Activated T-cell treated with anti-CD3 and anti-CD28 coated beads, Interleukin-2, amount 50 U/mL, for 4 hours (primary cell): ENCODE results near the gene CIB2. TPM values are rescaled to one million over a fixed set of nuclear protein-coding genes. Genes with fewer than 3 reads are reported as not detected.
A peak's percentile ranks its signal among the peaks of the same experiment; 100 is the strongest.
"Not testable (repeated sequence)": the region's sequence is repeated elsewhere in the genome, so short reads cannot be mapped to it uniquely, and the experiment has no call there.

Source experiments
- ATAC-seq, 2 donors: fragments of 200-7000 bp; cut with Tn5 transposase; one replicate each; pipeline ENCODE4 v1.10.0; 2021
- DNase-seq: peaks from one replicate; pipeline ENCODE4 v3.0.0-alpha.2; 2020
- H3K27me3 Mint-ChIP-seq: one replicate; pipeline ENCODE4 v1.8.0; 2021; ENCODE audit warnings: low read depth, mixed read lengths
- H3K36me3 Mint-ChIP-seq: one replicate; pipeline ENCODE4 v1.8.0; 2022; ENCODE audit warnings: mixed read lengths; ENCODE audit not compliant: insufficient read depth
- H3K4me1 Mint-ChIP-seq: one replicate; pipeline ENCODE4 v1.8.0; 2021; ENCODE audit warnings: low read depth, mixed read lengths
- H3K4me3 Mint-ChIP-seq: one replicate; pipeline ENCODE4 v1.8.0; 2021; ENCODE audit warnings: mild to moderate bottlenecking, moderate library complexity, mixed read lengths
- H3K9me3 Mint-ChIP-seq: one replicate; pipeline ENCODE4 v1.8.0; 2021; ENCODE audit warnings: mixed read lengths
- total RNA-seq, 3 donors: library from RNA; stranded (reverse); gene quantifications; one replicate each; pipeline ENCODE4 v1.2.1, GENCODE V29; 2021

CIB2 gene
- total RNA-seq, 3 donors from 2014 or later = 1.3 to 2.0 (median 1.3) TPM

GRCh38 chr15:78157203-78157602 is 26.0 kb upstream of the CIB2 start:
- no peak overlapping the region for H3K4me3 Mint-ChIP-seq
- H3K27me3 Mint-ChIP-seq = no peaks in the 10 kb centered on the region
- ATAC-seq (no peak), DNase-seq (no peak)
- H3K9me3 Mint-ChIP-seq = no peaks in the 10 kb centered on the region
- peaks cover 29% of the 10 kb centered on the region for H3K36me3 Mint-ChIP-seq
- peaks cover 17% of the 10 kb centered on the region for H3K4me1 Mint-ChIP-seq

- Mint-ChIP-seq H3K4me1 (peaks cover 15% of the 10 kb centered on the region), H3K9me3 (no peaks in the 10 kb centered on the region), H3K36me3 (peaks cover 24% of the 10 kb centered on the region), H3K4me3 (no peak overlapping the region), H3K27me3 (no peaks in the 10 kb centered on the region)
- no peak for ATAC-seq
- no peak for DNase-seq
Observed at GRCh38 chr15:78156653-78157052, 25.4 kb upstream of the CIB2 start.

GRCh38 chr15:78155355-78155939 is 24.2 kb upstream of the CIB2 start:
- Mint-ChIP-seq H3K4me3 (no peak overlapping the region), H3K36me3 (peaks cover 19% of the 10 kb centered on the region), H3K4me1 (peaks cover 21% of the 10 kb centered on the region)

GRCh38 chr15:78154955-78155354 is 23.7 kb upstream of the CIB2 start:
- no peak for DNase-seq
- Mint-ChIP-seq H3K27me3 (no peaks in the 10 kb centered on the region), H3K9me3 (no peaks in the 10 kb centered on the region), H3K4me3 (no peak overlapping the region), H3K36me3 (peaks cover 18% of the 10 kb centered on the region), H3K4me1 (peaks cover 25% of the 10 kb centered on the region)
- no peak for ATAC-seq

More at GRCh38 chr15:78155355-78155939, 24.2 kb upstream of the CIB2 start:
- Mint-ChIP-seq H3K27me3 (no peaks in the 10 kb centered on the region), H3K9me3 (no peaks in the 10 kb centered on the region)
- DNase-seq (no peak), ATAC-seq (no peak)

GRCh38 chr15:78151075-78151474 is 19.8 kb upstream of the CIB2 start:
- not testable (repeated sequence) for H3K36me3 Mint-ChIP-seq, ATAC-seq, DNase-seq, H3K27me3 Mint-ChIP-seq, H3K9me3 Mint-ChIP-seq
- Mint-ChIP-seq H3K4me3 (peak overlapping the region; percentile 96), H3K4me1 (peaks cover 36% of the 10 kb centered on the region)

- no peak for ATAC-seq
- peaks cover 3% of the 10 kb centered on the region for H3K36me3 Mint-ChIP-seq
- H3K27me3 Mint-ChIP-seq = no peaks in the 10 kb centered on the region
- DNase-seq = no peak
- H3K4me3 Mint-ChIP-seq = peak overlapping the region; percentile 96
- H3K9me3 Mint-ChIP-seq = no peaks in the 10 kb centered on the region
- peaks cover 36% of the 10 kb centered on the region for H3K4me1 Mint-ChIP-seq
Observed at GRCh38 chr15:78149805-78150751, 18.8 kb upstream of the CIB2 start.

GRCh38 chr15:78149068-78149804 is 18.0 kb upstream of the CIB2 start, which contains the start of gene IDH3A:
IDH3A (plus strand) TSS chr15:78149362; CDS start chr15:78149404, 42 bp downstream.
- no peaks in the 10 kb centered on the region for H3K27me3 Mint-ChIP-seq
- peaks cover 36% of the 10 kb centered on the region for H3K4me1 Mint-ChIP-seq
- no peaks in the 10 kb centered on the region for H3K9me3 Mint-ChIP-seq
- peak; percentile 100 for DNase-seq
- H3K36me3 Mint-ChIP-seq = peaks cover 3% of the 10 kb centered on the region
- ATAC-seq = peak; percentile 94 to 95
- peak within 1 kb of the TSS; percentile 96 for H3K4me3 Mint-ChIP-seq

GRCh38 chr15:78148392-78149067 is 17.3 kb upstream of the CIB2 start:
- DNase-seq = no peak
- no peaks in the 10 kb centered on the region for H3K9me3 Mint-ChIP-seq
- H3K36me3 Mint-ChIP-seq = peaks cover 3% of the 10 kb centered on the region
- H3K4me3 Mint-ChIP-seq = peak overlapping the region; percentile 96
- peaks cover 36% of the 10 kb centered on the region for H3K4me1 Mint-ChIP-seq
- H3K27me3 Mint-ChIP-seq = no peaks in the 10 kb centered on the region
- ATAC-seq = no peak

- H3K36me3 Mint-ChIP-seq = peaks cover under 1% of the 10 kb centered on the region
- H3K27me3 Mint-ChIP-seq = no peaks in the 10 kb centered on the region
- no peaks in the 10 kb centered on the region for H3K9me3 Mint-ChIP-seq
- H3K4me3 Mint-ChIP-seq = peak overlapping the region; percentile 96
- ATAC-seq (no peak), DNase-seq (no peak)
- peaks cover 26% of the 10 kb centered on the region for H3K4me1 Mint-ChIP-seq
Observed at GRCh38 chr15:78147566-78147965, 16.3 kb upstream of the CIB2 start.

- Mint-ChIP-seq H3K4me3 (no peak overlapping the region), H3K36me3 (no peaks in the 10 kb centered on the region)
Observed at GRCh38 chr15:78146425-78147154, 15.3 kb upstream of the CIB2 start.

GRCh38 chr15:78142332-78142731 is 11.1 kb upstream of the CIB2 start:
- Mint-ChIP-seq H3K36me3 (no peaks in the 10 kb centered on the region), H3K9me3 (no peaks in the 10 kb centered on the region), H3K4me1 (peaks cover 1% of the 10 kb centered on the region), H3K4me3 (no peak overlapping the region), H3K27me3 (no peaks in the 10 kb centered on the region)
- DNase-seq (no peak), ATAC-seq (no peak)

More at GRCh38 chr15:78146425-78147154, 15.3 kb upstream of the CIB2 start:
- H3K27me3 Mint-ChIP-seq = no peaks in the 10 kb centered on the region
- ATAC-seq (no peak), DNase-seq (no peak)
- peaks cover 24% of the 10 kb centered on the region for H3K4me1 Mint-ChIP-seq
- no peaks in the 10 kb centered on the region for H3K9me3 Mint-ChIP-seq

- Mint-ChIP-seq H3K36me3 (no peaks in the 10 kb centered on the region), H3K9me3 (no peaks in the 10 kb centered on the region), H3K4me1 (no peaks in the 10 kb centered on the region), H3K4me3 (no peak overlapping the region), H3K27me3 (no peaks in the 10 kb centered on the region)
- DNase-seq (no peak), ATAC-seq (no peak)
Observed at GRCh38 chr15:78140292-78140691, 9.0 kb upstream of the CIB2 start.

- DNase-seq = no peak
- H3K36me3 Mint-ChIP-seq = no peaks in the 10 kb centered on the region
- H3K4me3 Mint-ChIP-seq = no peak overlapping the region
- no peak for ATAC-seq
- no peaks in the 10 kb centered on the region for H3K27me3 Mint-ChIP-seq
- H3K4me1 Mint-ChIP-seq = no peaks in the 10 kb centered on the region
- H3K9me3 Mint-ChIP-seq = no peaks in the 10 kb centered on the region
Observed at GRCh38 chr15:78139578-78139977, 8.3 kb upstream of the CIB2 start.
